Progenitor cell of endocrine pancreas (in vitro differentiated cells): ENCODE results near the gene SLC36A2. TPM values are rescaled to one million over a fixed set of nuclear protein-coding genes. Genes with fewer than 3 reads are reported as not detected.
"Not testable (repeated sequence)": the region's sequence is repeated elsewhere in the genome, so short reads cannot be mapped to it uniquely, and the experiment has no call there.

Source experiments
- DNase-seq: peaks from one replicate; pipeline ENCODE4 v3.0.0; 2021; ENCODE audit warnings: low spot score; ENCODE audit not compliant: unreplicated experiment
- H3K27ac Mint-ChIP-seq: 2 replicates; pipeline ENCODE4 v1.8.0; 2021; ENCODE audit warnings: mild to moderate bottlenecking, moderate library complexity, mixed read lengths
- H3K27me3 Mint-ChIP-seq: 2 replicates; pipeline ENCODE4 v1.8.0; 2021; ENCODE audit warnings: mixed read lengths
- H3K36me3 Mint-ChIP-seq: 2 replicates; pipeline ENCODE4 v1.8.0; 2022; ENCODE audit warnings: mixed read lengths; ENCODE audit not compliant: insufficient read depth
- H3K4me1 Mint-ChIP-seq: 2 replicates; pipeline ENCODE4 v1.8.0; 2021; ENCODE audit warnings: low read depth, mixed read lengths
- H3K4me3 Mint-ChIP-seq: 2 replicates; pipeline ENCODE4 v1.8.0; 2021; ENCODE audit warnings: low read depth, mild to moderate bottlenecking, moderate library complexity, mixed read lengths
- H3K9me3 Mint-ChIP-seq: 2 replicates; pipeline ENCODE4 v1.8.0; 2021; ENCODE audit warnings: low read depth, mixed read lengths
- total RNA-seq: library from RNA; stranded (reverse); gene quantifications from 2 replicates; pipeline ENCODE4 v1.2.1, GENCODE V29; 2021
- TF ChIP-seq, protein P1 (sequence below): fragments of 200-600 bp; sonication (generic); IDR thresholded peaks from one replicate; pipeline ENCODE4 v1.5.0; 2021; ENCODE audit warnings: antibody characterized with exemption, mild to moderate bottlenecking; ENCODE audit not compliant: unreplicated experiment

SLC36A2 gene
- total RNA-seq, 1 donor from 2014 or later = not detected

- Mint-ChIP-seq H3K4me1 (no peaks in the 10 kb centered on the region), H3K27me3 (no peaks in the 10 kb centered on the region), H3K27ac (no peak overlapping the region), H3K36me3 (peaks cover 2% of the 10 kb centered on the region), H3K9me3 (peaks cover 15% of the 10 kb centered on the region), H3K4me3 (no peak overlapping the region)
- TF ChIP-seq, protein P1, sequence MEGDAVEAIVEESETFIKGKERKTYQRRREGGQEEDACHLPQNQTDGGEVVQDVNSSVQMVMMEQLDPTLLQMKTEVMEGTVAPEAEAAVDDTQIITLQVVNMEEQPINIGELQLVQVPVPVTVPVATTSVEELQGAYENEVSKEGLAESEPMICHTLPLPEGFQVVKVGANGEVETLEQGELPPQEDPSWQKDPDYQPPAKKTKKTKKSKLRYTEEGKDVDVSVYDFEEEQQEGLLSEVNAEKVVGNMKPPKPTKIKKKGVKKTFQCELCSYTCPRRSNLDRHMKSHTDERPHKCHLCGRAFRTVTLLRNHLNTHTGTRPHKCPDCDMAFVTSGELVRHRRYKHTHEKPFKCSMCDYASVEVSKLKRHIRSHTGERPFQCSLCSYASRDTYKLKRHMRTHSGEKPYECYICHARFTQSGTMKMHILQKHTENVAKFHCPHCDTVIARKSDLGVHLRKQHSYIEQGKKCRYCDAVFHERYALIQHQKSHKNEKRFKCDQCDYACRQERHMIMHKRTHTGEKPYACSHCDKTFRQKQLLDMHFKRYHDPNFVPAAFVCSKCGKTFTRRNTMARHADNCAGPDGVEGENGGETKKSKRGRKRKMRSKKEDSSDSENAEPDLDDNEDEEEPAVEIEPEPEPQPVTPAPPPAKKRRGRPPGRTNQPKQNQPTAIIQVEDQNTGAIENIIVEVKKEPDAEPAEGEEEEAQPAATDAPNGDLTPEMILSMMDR = no peak
- DNase-seq = no peak
These were observed 36.4 kb downstream of the SLC36A2 start for GRCh38 chr5:151310932-151311331.

DNA sequence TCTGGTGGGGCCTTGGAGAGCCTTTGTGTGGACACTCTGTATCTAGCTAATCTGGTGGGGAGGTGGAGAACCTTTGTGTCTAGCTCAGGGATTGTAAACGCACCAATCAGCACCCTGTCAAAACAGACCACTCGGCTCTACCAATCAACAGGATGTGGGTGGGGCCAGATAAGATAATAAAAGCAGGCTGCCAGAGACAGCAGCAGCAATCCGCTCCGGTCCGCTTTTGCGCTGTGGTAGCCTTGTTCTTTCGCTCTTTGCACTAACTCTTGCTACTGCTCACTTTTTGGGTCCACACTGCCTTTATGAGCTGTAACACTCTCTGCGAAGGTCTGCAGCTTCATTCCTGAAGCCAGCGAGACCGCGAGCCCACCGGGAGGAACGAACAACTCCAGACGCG lies 37.5 kb downstream of the SLC36A2 start:
- not testable (repeated sequence) for H3K4me1 Mint-ChIP-seq

GRCh38 chr5:151309266-151309665 lies 38.1 kb downstream of the SLC36A2 start:
- H3K9me3 Mint-ChIP-seq = peaks cover 15% of the 10 kb centered on the region
- not testable (repeated sequence) for H3K27me3 Mint-ChIP-seq, H3K4me1 Mint-ChIP-seq, H3K27ac Mint-ChIP-seq, DNase-seq, H3K36me3 Mint-ChIP-seq, H3K4me3 Mint-ChIP-seq

More for the DNA sequence above, 37.5 kb downstream of the SLC36A2 start:
- not testable (repeated sequence) for H3K4me3 Mint-ChIP-seq, H3K27ac Mint-ChIP-seq, H3K27me3 Mint-ChIP-seq, DNase-seq, H3K36me3 Mint-ChIP-seq
- peaks cover 15% of the 10 kb centered on the region for H3K9me3 Mint-ChIP-seq

GRCh38 chr5:151303666-151304065 lies 43.7 kb downstream of the SLC36A2 start, which contains the start of gene SLC36A3:
SLC36A3 (minus strand) TSS chr5:151303766; CDS start chr5:151303354, 412 bp downstream.
- H3K4me3 Mint-ChIP-seq = no peak within 1 kb of the TSS
- no peak for DNase-seq

DNA sequence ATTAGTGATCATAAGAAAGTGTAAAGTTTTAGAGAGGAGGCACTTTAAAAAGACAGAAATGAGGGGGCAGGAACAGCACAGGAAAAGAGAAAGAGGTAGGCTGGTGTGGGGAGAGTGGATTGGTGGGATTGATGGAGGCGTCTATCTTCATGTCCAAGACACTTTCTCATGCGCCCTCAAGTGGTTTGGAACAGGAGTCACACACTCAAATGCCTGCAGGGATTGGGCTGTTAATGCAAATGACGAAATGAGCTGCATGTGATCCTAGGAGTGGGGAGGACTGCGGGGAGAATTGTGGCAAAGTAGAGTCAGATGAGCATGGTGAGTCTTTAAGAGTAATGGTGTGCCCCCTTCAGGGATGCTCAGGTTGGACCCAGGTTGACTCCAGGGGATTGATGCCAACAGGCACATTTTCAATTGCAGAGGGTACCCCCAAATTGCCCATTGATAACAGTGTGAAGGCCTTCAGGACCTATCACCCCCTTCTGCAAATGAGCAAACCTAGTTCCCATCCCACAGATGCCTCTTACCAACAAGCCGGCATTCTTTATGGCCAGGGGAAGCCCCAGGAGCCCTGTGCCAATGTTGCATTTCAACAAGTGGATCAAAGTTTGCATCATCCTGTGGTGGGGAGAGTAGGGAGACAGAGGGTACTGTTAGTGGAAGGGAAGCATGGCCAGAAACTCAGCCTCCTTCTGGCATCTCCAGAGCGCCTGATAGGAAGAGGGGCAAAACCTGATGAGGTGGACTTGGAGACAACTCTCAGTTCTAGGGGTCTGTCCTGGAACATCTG lies 49.1 kb downstream of the SLC36A2 start:
- Mint-ChIP-seq H3K27me3 (peaks cover 9% of the 10 kb centered on the region), H3K4me3 (no peak overlapping the region), H3K9me3 (no peaks in the 10 kb centered on the region), H3K4me1 (no peaks in the 10 kb centered on the region), H3K36me3 (no peaks in the 10 kb centered on the region), H3K27ac (no peak overlapping the region)
- DNase-seq = no peak
- TF ChIP-seq, protein P1 = peak; percentile 42

More at GRCh38 chr5:151303666-151304065, 43.7 kb downstream of the SLC36A2 start, which contains the start of gene SLC36A3:
- Mint-ChIP-seq H3K27ac (peak within 1 kb of the TSS; percentile 45), H3K9me3 (no peaks in the 10 kb centered on the region), H3K27me3 (peaks cover 11% of the 10 kb centered on the region), H3K4me1 (no peaks in the 10 kb centered on the region), H3K36me3 (no peaks in the 10 kb centered on the region)
- TF ChIP-seq, protein P1 = no peak

DNA sequence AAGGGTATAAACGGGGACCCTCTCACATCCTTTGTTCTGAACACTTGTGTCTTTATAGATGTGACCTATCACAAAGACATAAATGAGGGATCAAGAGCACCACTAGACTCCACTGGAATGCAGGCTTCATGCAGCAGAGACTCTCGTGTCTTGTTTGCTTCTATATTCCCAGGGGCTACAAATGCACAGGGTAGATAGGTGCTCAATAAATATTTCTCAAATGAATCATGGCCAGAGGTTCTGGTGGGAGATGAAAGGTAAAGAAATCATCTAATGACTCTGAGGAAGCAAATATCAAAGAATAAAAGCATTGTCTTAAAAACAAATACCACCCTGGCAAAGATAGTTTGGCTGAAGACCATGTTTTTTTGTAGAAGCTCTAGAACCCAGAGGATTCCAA lies 50.4 kb downstream of the SLC36A2 start:
- DNase-seq = no peak
- H3K4me1 Mint-ChIP-seq = no peaks in the 10 kb centered on the region

More for the DNA sequence above, 50.4 kb downstream of the SLC36A2 start:
- H3K36me3 Mint-ChIP-seq = no peaks in the 10 kb centered on the region
- H3K9me3 Mint-ChIP-seq = no peaks in the 10 kb centered on the region
- no peak overlapping the region for H3K4me3 Mint-ChIP-seq
- H3K27me3 Mint-ChIP-seq = peaks cover 7% of the 10 kb centered on the region
- TF ChIP-seq, protein P1 = no peak
- H3K27ac Mint-ChIP-seq = no peak overlapping the region
